Nephron (organoid): ENCODE results near the gene PCK2.

Source experiments
- H3K27ac Mint-ChIP-seq, 3 experiments: 2 replicates each; pipeline ENCODE4 v1.8.0; 2020; ENCODE audit warnings: mixed read lengths in 3 of 3, mild to moderate bottlenecking in 2 of 3, moderate library complexity in 1 of 3
- H3K27me3 Mint-ChIP-seq: 2 replicates; pipeline ENCODE4 v1.8.0; 2021; ENCODE audit warnings: low read depth, mild to moderate bottlenecking, moderate library complexity, mixed read lengths
- H3K36me3 Mint-ChIP-seq: 2 replicates; pipeline ENCODE4 v1.8.0; 2020; ENCODE audit warnings: low read depth, mixed read lengths
- H3K4me1 Mint-ChIP-seq: 2 replicates; pipeline ENCODE4 v1.8.0; 2020; ENCODE audit warnings: mixed read lengths
- H3K4me3 Mint-ChIP-seq, 3 experiments: 2 replicates each; pipeline ENCODE4 v1.8.0; 2020; ENCODE audit warnings: mild to moderate bottlenecking in 3 of 3, mixed read lengths in 3 of 3, moderate library complexity in 2 of 3
- H3K9me3 Mint-ChIP-seq: 2 replicates; pipeline ENCODE4 v1.8.0; 2020; ENCODE audit warnings: mixed read lengths
- CTCF ChIP-seq, 3 experiments: fragments of 200-600 bp; sonication (generic); IDR thresholded peaks; one replicate each; pipeline ENCODE4 v1.5.0; 2021; ENCODE audit warnings: antibody characterized with exemption in 3 of 3; ENCODE audit not compliant: unreplicated experiment in 3 of 3

Gene PCK2

GRCh38 chr14:24082411-24083080 is 11.6 kb upstream of the PCK2 start:
- H3K4me3 Mint-ChIP-seq: peak overlapping the region; percentile 76 to 86 (median 84)
- peak overlapping the region in 1 of 3 experiments; percentile 19 for H3K27ac Mint-ChIP-seq
- H3K9me3 Mint-ChIP-seq: no peaks in the 10 kb centered on the region
- peaks cover 32% of the 10 kb centered on the region for H3K4me1 Mint-ChIP-seq
- peaks cover 58% of the 10 kb centered on the region for H3K27me3 Mint-ChIP-seq
- no peak for TF ChIP-seq CTCF (IDR thresholded peaks at IDR 0.05; ENCODE audit: unreplicated experiment in 3 of 3)
- no peaks in the 10 kb centered on the region for H3K36me3 Mint-ChIP-seq

GRCh38 chr14:24083462-24083861 is 10.6 kb upstream of the PCK2 start:
- TF ChIP-seq CTCF (IDR thresholded peaks at IDR 0.05; ENCODE audit: unreplicated experiment in 3 of 3): no peak

GRCh38 chr14:24084440-24084839 is 9.7 kb upstream of the PCK2 start:
- Mint-ChIP-seq H3K4me3 (no peak overlapping the region), H3K27me3 (peaks cover 51% of the 10 kb centered on the region), H3K9me3 (no peaks in the 10 kb centered on the region), H3K36me3 (no peaks in the 10 kb centered on the region), H3K27ac (peak overlapping the region in 1 of 3 experiments; percentile 16), H3K4me1 (peaks cover 26% of the 10 kb centered on the region)
- no peak for TF ChIP-seq CTCF (IDR thresholded peaks at IDR 0.05; ENCODE audit: unreplicated experiment in 3 of 3)

More at GRCh38 chr14:24083462-24083861, 10.6 kb upstream of the PCK2 start:
- peaks cover 55% of the 10 kb centered on the region for H3K27me3 Mint-ChIP-seq
- H3K4me1 Mint-ChIP-seq: peaks cover 32% of the 10 kb centered on the region
- no peaks in the 10 kb centered on the region for H3K36me3 Mint-ChIP-seq
- no peak overlapping the region for H3K27ac Mint-ChIP-seq
- no peaks in the 10 kb centered on the region for H3K9me3 Mint-ChIP-seq
- peak overlapping the region in 1 of 3 experiments; percentile 47 for H3K4me3 Mint-ChIP-seq

- Mint-ChIP-seq H3K9me3 (no peaks in the 10 kb centered on the region), H3K4me3 (no peak overlapping the region), H3K36me3 (no peaks in the 10 kb centered on the region), H3K27ac (no peak overlapping the region), H3K4me1 (peaks cover 19% of the 10 kb centered on the region), H3K27me3 (peaks cover 43% of the 10 kb centered on the region)
- TF ChIP-seq CTCF (IDR thresholded peaks at IDR 0.05; ENCODE audit: unreplicated experiment in 3 of 3): no peak
These were observed 8.9 kb upstream of the PCK2 start for GRCh38 chr14:24085215-24085614.

GRCh38 chr14:24086193-24086955 is 7.7 kb upstream of the PCK2 start:
- no peak overlapping the region for H3K4me3 Mint-ChIP-seq
- H3K4me1 Mint-ChIP-seq: peaks cover 20% of the 10 kb centered on the region
- peaks cover 35% of the 10 kb centered on the region for H3K27me3 Mint-ChIP-seq
- no peaks in the 10 kb centered on the region for H3K36me3 Mint-ChIP-seq
- no peak overlapping the region for H3K27ac Mint-ChIP-seq
- TF ChIP-seq CTCF (IDR thresholded peaks at IDR 0.05; ENCODE audit: unreplicated experiment in 3 of 3): no peak
- H3K9me3 Mint-ChIP-seq: no peaks in the 10 kb centered on the region
